Gastroesophageal sphincter (tissue), 4 donors: ENCODE measurements around the gene CENPO. TPM values are rescaled to one million over a fixed set of nuclear protein-coding genes. Genes with fewer than 3 reads are reported as not detected.

ENCODE experiments used
- ATAC-seq: fragments of 150-250 bp; one replicate; pipeline ENCODE4 v1.9.1; 2016; ENCODE audit warnings: mild to moderate bottlenecking, moderate library complexity
- H3K27ac ChIP-seq, 4 donors: fragments of 200-600 bp; sonication (generic) in 3 of 4; 1 replicate in 3 of 4; 2 replicates in 1 of 4; pipeline ENCODE4 v1.5.1; 2016 to 2019
- H3K27me3 ChIP-seq: fragments of 200-600 bp; sonication (generic); one replicate; pipeline ENCODE4 v1.5.1; 2019
- H3K36me3 ChIP-seq, 2 donors: fragments of 200-600 bp; sonication (generic); one replicate each; pipeline ENCODE4 v1.5.1; 2019; ENCODE audit warnings: control low read depth in 1 of 2
- H3K4me1 ChIP-seq, 3 donors: fragments of 200-600 bp; sonication (generic); 1 replicate in 2 of 3; 2 replicates in 1 of 3; pipeline ENCODE4 v1.5.1; 2016 to 2019; ENCODE audit warnings: control low read depth in 2 of 3
- H3K4me3 ChIP-seq, 2 donors: fragments of 200-600 bp; sonication (generic); one replicate each; pipeline ENCODE4 v1.5.1; 2019; ENCODE audit warnings: mild to moderate bottlenecking in 1 of 2, moderate library complexity in 1 of 2
- H3K9me3 ChIP-seq, 3 donors: fragments of 200-600 bp; sonication (generic); one replicate each; pipeline ENCODE4 v1.5.1; 2017 to 2019; ENCODE audit warnings: control low read depth in 2 of 3
- EP300 ChIP-seq: sonication (generic); formaldehyde crosslinking; IDR thresholded peaks from one replicate; pipeline ENCODE4 v1.6.1; 2017; ENCODE audit warnings: antibody characterized with exemption, mild to moderate bottlenecking
- POLR2A ChIP-seq, 2 donors: fragments of 450-650 bp; IDR thresholded peaks; one replicate each; pipeline ENCODE4 v1.6.1; 2017; ENCODE audit warnings: antibody characterized with exemption in 2 of 2, mild to moderate bottlenecking in 2 of 2, moderate library complexity in 1 of 2
- POLR2AphosphoS5 ChIP-seq: sonication (generic); formaldehyde crosslinking; IDR thresholded peaks from one replicate; pipeline ENCODE4 v1.6.1; 2017; ENCODE audit warnings: antibody characterized with exemption
- WGBS, 2 donors: methylation state at CpG; one replicate each; pipeline ENCODE4 v1.1.5; 2018; ENCODE audit warnings: low coverage in 1 of 2; 5-methylcytosine and 5-hydroxymethylcytosine counted together
- total RNA-seq, 4 donors: library from RNA; depleted of rRNA; stranded (reverse); fragments of >200 nt; gene quantifications; one replicate each; pipeline ENCODE4 v1.1.0, GENCODE V29; 2016
- TF ChIP-seq, protein P1 (sequence below), 4 experiments: fragments of 200-600 bp in 2 of 4; fragments of 450-650 bp in 2 of 4; sonication (generic) in 1 of 4; IDR thresholded peaks; one replicate each; pipeline ENCODE4 v1.5.1; 2017 to 2019; ENCODE audit warnings: antibody characterized with exemption in 4 of 4, mild to moderate bottlenecking in 2 of 4, moderate library complexity in 2 of 4

Gene CENPO
- total RNA-seq, 4 donors from 2014 or later = 0.31 to 3.8 (median 2.8) TPM

DNA sequence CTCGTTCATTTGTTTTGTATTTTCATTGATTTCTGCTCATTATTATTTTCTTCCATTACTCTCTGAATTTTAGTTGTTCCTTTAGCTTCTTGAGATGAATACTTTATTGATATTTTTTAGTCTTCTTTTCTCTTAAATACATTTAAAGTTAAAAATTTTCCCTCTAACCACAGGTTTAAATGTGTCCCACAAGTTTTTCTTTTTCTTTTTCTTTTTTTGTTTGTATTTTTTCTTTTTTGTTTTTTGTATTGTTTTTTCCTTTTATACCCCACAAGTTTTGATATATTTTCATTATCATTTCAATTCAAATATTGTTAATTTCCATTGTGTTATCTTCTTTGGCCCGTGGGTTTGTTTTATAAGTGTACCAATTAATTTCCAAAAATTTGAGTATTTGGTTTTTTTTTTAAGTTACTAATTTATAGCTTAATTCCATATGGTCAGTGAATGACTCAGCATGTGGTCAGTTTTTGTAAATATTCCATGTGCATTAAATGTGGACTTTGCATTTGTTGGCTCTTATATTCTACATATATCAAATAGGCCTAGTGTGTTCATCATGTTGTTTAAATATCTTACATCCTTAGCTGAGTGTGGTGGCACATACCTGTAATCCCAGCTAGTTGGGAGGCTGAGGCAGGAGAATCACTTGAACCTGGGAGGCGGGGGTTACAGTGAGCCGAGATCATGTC lies 16.2 kb downstream of the CENPO start:
- Histone ChIP-seq H3K36me3 (peaks cover 0 to 7% of the 10 kb centered on the region in 2 donors), H3K4me3 (no peak overlapping the region), H3K4me1 (no peaks in the 10 kb centered on the region), H3K27me3 (no peaks in the 10 kb centered on the region), H3K27ac (no peak overlapping the region), H3K9me3 (peaks cover 0 to 10% (median 0%) of the 10 kb centered on the region in 3 donors)
- 72 to 83% methylated on average over 3 to 4 of the region's 4 CpGs for WGBS, 2 donors
- TF ChIP-seq POLR2AphosphoS5 (no peak), EP300 (no peak), POLR2A (IDR thresholded peaks at IDR 0.05) (no peak)
- TF ChIP-seq, protein P1, sequence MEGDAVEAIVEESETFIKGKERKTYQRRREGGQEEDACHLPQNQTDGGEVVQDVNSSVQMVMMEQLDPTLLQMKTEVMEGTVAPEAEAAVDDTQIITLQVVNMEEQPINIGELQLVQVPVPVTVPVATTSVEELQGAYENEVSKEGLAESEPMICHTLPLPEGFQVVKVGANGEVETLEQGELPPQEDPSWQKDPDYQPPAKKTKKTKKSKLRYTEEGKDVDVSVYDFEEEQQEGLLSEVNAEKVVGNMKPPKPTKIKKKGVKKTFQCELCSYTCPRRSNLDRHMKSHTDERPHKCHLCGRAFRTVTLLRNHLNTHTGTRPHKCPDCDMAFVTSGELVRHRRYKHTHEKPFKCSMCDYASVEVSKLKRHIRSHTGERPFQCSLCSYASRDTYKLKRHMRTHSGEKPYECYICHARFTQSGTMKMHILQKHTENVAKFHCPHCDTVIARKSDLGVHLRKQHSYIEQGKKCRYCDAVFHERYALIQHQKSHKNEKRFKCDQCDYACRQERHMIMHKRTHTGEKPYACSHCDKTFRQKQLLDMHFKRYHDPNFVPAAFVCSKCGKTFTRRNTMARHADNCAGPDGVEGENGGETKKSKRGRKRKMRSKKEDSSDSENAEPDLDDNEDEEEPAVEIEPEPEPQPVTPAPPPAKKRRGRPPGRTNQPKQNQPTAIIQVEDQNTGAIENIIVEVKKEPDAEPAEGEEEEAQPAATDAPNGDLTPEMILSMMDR (IDR thresholded peaks at IDR 0.05) = no peak
- ATAC-seq = no peak

DNA sequence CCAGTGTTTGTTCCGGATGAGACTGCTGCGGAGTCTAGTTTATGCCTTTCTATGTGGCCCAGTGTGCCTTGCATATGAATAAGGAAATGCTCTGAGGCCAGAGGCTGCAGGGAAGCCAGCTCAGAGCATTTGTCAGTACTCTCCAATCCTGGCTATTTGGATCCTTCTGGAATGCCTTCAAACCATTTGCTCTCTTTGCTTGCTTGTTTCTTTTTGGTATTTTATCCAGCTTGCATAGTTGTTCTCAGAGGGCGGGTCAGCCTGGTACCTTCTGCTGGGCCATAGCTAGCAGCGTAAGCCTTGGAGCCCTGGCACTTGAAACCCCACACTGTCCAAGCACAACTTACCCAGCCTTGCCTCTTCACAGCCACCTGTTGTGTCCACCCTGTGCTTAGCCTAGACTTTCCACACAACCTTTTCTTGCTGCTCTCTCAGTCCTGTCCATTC lies 20.5 kb downstream of the CENPO start:
- TF ChIP-seq, protein P1 (IDR thresholded peaks at IDR 0.05) = no peak
- TF ChIP-seq EP300 (no peak), POLR2AphosphoS5 (no peak), POLR2A (IDR thresholded peaks at IDR 0.05) (no peak)
- no peaks in the 10 kb centered on the region for H3K4me1 ChIP-seq
- no peaks in the 10 kb centered on the region for H3K9me3 ChIP-seq
- 96 to 100% methylated on average over 3 to 4 of the region's 4 CpGs for WGBS, 2 donors
- H3K4me3 ChIP-seq = no peak overlapping the region
- no peak overlapping the region for H3K27ac ChIP-seq
- H3K27me3 ChIP-seq = no peaks in the 10 kb centered on the region
- ATAC-seq = no peak
- H3K36me3 ChIP-seq = peaks cover 0 to 19% of the 10 kb centered on the region in 2 donors

DNA sequence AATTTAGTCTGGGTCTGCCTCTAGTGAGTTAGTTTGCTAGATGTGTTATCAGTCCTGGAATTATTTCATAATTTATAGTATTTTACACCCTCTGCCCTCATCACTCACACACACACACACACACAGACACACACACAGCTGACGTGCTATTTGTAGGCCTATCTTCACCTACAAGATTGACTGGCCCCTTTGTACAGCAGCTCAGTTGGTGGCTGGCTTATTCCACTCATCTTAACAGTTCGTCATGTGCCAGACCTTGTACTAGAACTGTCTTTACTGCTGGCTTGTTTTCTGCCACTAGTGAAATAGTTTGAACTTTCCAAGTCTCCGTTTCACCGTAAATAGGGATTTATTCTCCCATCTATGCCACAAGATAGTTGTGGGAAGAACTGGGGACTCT lies 21.3 kb downstream of the CENPO start:
- Histone ChIP-seq H3K27ac (no peak overlapping the region), H3K9me3 (no peaks in the 10 kb centered on the region), H3K4me3 (no peak overlapping the region), H3K36me3 (peaks cover 0 to 27% of the 10 kb centered on the region in 2 donors), H3K4me1 (no peaks in the 10 kb centered on the region), H3K27me3 (no peaks in the 10 kb centered on the region)
- ATAC-seq = no peak
- TF ChIP-seq, protein P1 (IDR thresholded peaks at IDR 0.05) = no peak
- TF ChIP-seq EP300 = no peak
- no peak for TF ChIP-seq POLR2A (IDR thresholded peaks at IDR 0.05)
- TF ChIP-seq POLR2AphosphoS5 = no peak
- 86 to 97% methylated on average over 3 to 4 of the region's 4 CpGs for WGBS, 2 donors

DNA sequence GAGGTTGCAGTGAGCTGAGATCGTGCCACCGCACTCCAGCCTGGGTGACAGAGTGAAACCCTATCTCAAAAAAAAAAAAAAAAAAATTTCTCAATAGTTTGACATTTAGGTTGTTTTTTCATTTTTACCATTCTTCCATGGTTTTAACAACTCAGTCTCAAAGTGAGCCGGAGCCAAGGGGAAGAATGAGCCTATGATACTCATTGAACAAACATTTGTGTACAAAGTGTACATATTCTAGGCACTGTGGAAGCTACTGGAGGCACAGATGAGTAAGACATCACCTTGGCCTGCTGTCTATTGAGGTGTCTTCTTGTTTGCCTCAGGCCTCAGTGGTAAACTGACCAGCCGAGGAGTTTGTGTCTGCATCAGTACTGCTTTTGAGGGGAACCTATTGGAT lies 21.9 kb downstream of the CENPO start:
- no peaks in the 10 kb centered on the region for H3K4me1 ChIP-seq
- H3K27ac ChIP-seq = no peak overlapping the region
- H3K4me3 ChIP-seq = no peak overlapping the region
- 92 to 94% methylated on average over 4 of the region's 4 CpGs for WGBS, 2 donors
- H3K9me3 ChIP-seq = no peaks in the 10 kb centered on the region
- H3K27me3 ChIP-seq = no peaks in the 10 kb centered on the region
- no peak for TF ChIP-seq POLR2A (IDR thresholded peaks at IDR 0.05)
- TF ChIP-seq EP300 = no peak
- peaks cover 0 to 34% of the 10 kb centered on the region in 2 donors for H3K36me3 ChIP-seq
- ATAC-seq = no peak

DNA sequence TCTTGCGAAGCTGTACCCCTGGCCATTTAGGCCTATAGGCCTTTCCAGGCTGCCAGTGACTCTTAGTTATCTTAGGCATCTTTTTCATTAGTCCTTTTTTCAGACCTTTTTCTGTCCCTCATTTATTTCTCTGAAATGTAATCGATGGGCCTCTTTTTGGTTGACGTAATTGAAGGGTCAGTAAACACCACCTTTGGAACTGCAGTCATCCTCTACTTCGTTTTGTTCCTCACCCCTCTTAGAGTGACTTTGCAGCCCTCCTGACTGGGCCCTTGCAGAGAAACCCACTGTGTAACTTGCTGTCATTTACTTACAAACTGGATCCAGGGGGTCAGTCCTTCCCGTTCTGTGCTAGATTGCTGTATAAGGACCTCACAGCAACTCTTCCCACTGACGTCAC lies 23.2 kb downstream of the CENPO start:
- Histone ChIP-seq H3K4me3 (no peak overlapping the region), H3K4me1 (no peaks in the 10 kb centered on the region), H3K27me3 (no peaks in the 10 kb centered on the region), H3K27ac (no peak overlapping the region), H3K9me3 (no peaks in the 10 kb centered on the region), H3K36me3 (peaks cover 0 to 46% of the 10 kb centered on the region in 2 donors)
- ATAC-seq = no peak
- TF ChIP-seq, protein P1 (IDR thresholded peaks at IDR 0.05) = no peak
- no peak for TF ChIP-seq EP300
- 83 to 90% methylated on average over 2 to 6 of the region's 6 CpGs for WGBS, 2 donors
